ENCODE measurements around the gene GRID1.

Gene GRID1

GRCh38 chr10:86313621-86314041 is 53.0 kb downstream of the GRID1 start:
- Histone ChIP-seq H3K9me2 (ENCODE audit: low read depth, low read length) (no peaks in the 10 kb centered on the region), H3K9me3 (ENCODE audit: low read length) (no peaks in the 10 kb centered on the region), H3K79me2 (ENCODE audit: insufficient read depth, low read length) (no peaks in the 10 kb centered on the region), H3F3A (ENCODE audit: insufficient read depth, low read length) (no peaks in the 10 kb centered on the region), H3K4me1 (ENCODE audit: insufficient read depth, low read length, severe bottlenecking) (no peaks in the 10 kb centered on the region), H3K27ac (ENCODE audit: low read depth, low read length, poor library complexity, severe bottlenecking) (no peak overlapping the region), H4K20me1 (ENCODE audit: insufficient read depth, low read length) (no peaks in the 10 kb centered on the region), H3K36me3 (ENCODE audit: insufficient read depth, low read length) (no peaks in the 10 kb centered on the region), H3K9ac (ENCODE audit: low read length) (no peak overlapping the region), H3K27me3 (ENCODE audit: insufficient read depth, low read length) (no peaks in the 10 kb centered on the region), H3K4me3 (ENCODE audit: low read depth, low read length, poor library complexity, severe bottlenecking) (no peak overlapping the region), H2AFZ (ENCODE audit: low read length) (no peak overlapping the region), H3K4me2 (ENCODE audit: low read length) (no peak overlapping the region)
- TF ChIP-seq EZH2 (IDR thresholded peaks at IDR 0.05; ENCODE audit: borderline replicate concordance, low read length) (no peak), CTCF (IDR thresholded peaks at IDR 0.05; ENCODE audit: low read length) (no peak)

- no peak for TF ChIP-seq CTCF (IDR thresholded peaks at IDR 0.05; ENCODE audit: low read length)
- no peak for TF ChIP-seq EZH2 (IDR thresholded peaks at IDR 0.05; ENCODE audit: borderline replicate concordance, low read length)
- Histone ChIP-seq H3K27me3 (ENCODE audit: insufficient read depth, low read length) (no peaks in the 10 kb centered on the region), H3K36me3 (ENCODE audit: insufficient read depth, low read length) (no peaks in the 10 kb centered on the region), H3F3A (ENCODE audit: insufficient read depth, low read length) (no peaks in the 10 kb centered on the region), H3K79me2 (ENCODE audit: insufficient read depth, low read length) (no peaks in the 10 kb centered on the region), H3K9me3 (ENCODE audit: low read length) (no peaks in the 10 kb centered on the region), H3K4me3 (ENCODE audit: low read depth, low read length, poor library complexity, severe bottlenecking) (no peak overlapping the region), H3K9ac (ENCODE audit: low read length) (no peak overlapping the region), H4K20me1 (ENCODE audit: insufficient read depth, low read length) (no peaks in the 10 kb centered on the region), H3K9me2 (ENCODE audit: low read depth, low read length) (no peaks in the 10 kb centered on the region), H3K27ac (ENCODE audit: low read depth, low read length, poor library complexity, severe bottlenecking) (no peak overlapping the region), H3K4me2 (ENCODE audit: low read length) (no peak overlapping the region), H3K4me1 (ENCODE audit: insufficient read depth, low read length, severe bottlenecking) (no peaks in the 10 kb centered on the region), H2AFZ (ENCODE audit: low read length) (no peak overlapping the region)
These were observed 53.8 kb downstream of the GRID1 start for GRCh38 chr10:86312701-86313270.

GRCh38 chr10:86311906-86312305 is 54.7 kb downstream of the GRID1 start:
- Histone ChIP-seq H3K4me1 (ENCODE audit: insufficient read depth, low read length, severe bottlenecking) (no peaks in the 10 kb centered on the region), H3K36me3 (ENCODE audit: insufficient read depth, low read length) (no peaks in the 10 kb centered on the region), H3K4me2 (ENCODE audit: low read length) (no peak overlapping the region), H3K9me2 (ENCODE audit: low read depth, low read length) (no peaks in the 10 kb centered on the region), H3F3A (ENCODE audit: insufficient read depth, low read length) (no peaks in the 10 kb centered on the region), H3K9ac (ENCODE audit: low read length) (no peak overlapping the region), H2AFZ (ENCODE audit: low read length) (no peak overlapping the region), H3K27ac (ENCODE audit: low read depth, low read length, poor library complexity, severe bottlenecking) (no peak overlapping the region), H3K79me2 (ENCODE audit: insufficient read depth, low read length) (no peaks in the 10 kb centered on the region), H3K4me3 (ENCODE audit: low read depth, low read length, poor library complexity, severe bottlenecking) (no peak overlapping the region), H4K20me1 (ENCODE audit: insufficient read depth, low read length) (no peaks in the 10 kb centered on the region), H3K9me3 (ENCODE audit: low read length) (no peaks in the 10 kb centered on the region), H3K27me3 (ENCODE audit: insufficient read depth, low read length) (no peaks in the 10 kb centered on the region)
- TF ChIP-seq CTCF (IDR thresholded peaks at IDR 0.05; ENCODE audit: low read length) (no peak), EZH2 (IDR thresholded peaks at IDR 0.05; ENCODE audit: borderline replicate concordance, low read length) (no peak)
